Suprapubic skin (tissue), 4 donors: ENCODE measurements around the gene GOSR2. TPM values are rescaled to one million over a fixed set of nuclear protein-coding genes. Genes with fewer than 3 reads are reported as not detected.

Source experiments
- DNase-seq, 2 donors: peaks; one replicate each; pipeline ENCODE4 v3.0.0-alpha.2; 2019; ENCODE audit warnings: low spot score in 2 of 2
- H3K27ac ChIP-seq: fragments of 200-600 bp; sonication (generic); one replicate; pipeline ENCODE4 v1.5.1; 2019
- H3K27me3 ChIP-seq: fragments of 200-600 bp; sonication (generic); one replicate; pipeline ENCODE4 v1.5.1; 2019
- H3K36me3 ChIP-seq: fragments of 200-600 bp; sonication (generic); one replicate; pipeline ENCODE4 v1.5.1; 2019
- H3K4me1 ChIP-seq: fragments of 200-600 bp; sonication (generic); one replicate; pipeline ENCODE4 v1.5.1; 2019
- H3K4me3 ChIP-seq: fragments of 200-600 bp; sonication (generic); one replicate; pipeline ENCODE4 v1.5.1; 2019; ENCODE audit warnings: mild to moderate bottlenecking
- H3K9me3 ChIP-seq: fragments of 200-600 bp; sonication (generic); one replicate; pipeline ENCODE4 v1.5.1; 2019
- EP300 ChIP-seq: sonication (generic); formaldehyde crosslinking; IDR thresholded peaks from one replicate; pipeline ENCODE4 v1.6.1; 2017; ENCODE audit warnings: antibody characterized with exemption
- POLR2A ChIP-seq, 2 donors: fragments of 450-650 bp; IDR thresholded peaks; one replicate each; pipeline ENCODE4 v1.6.1; 2017; ENCODE audit warnings: antibody characterized with exemption in 2 of 2, mild to moderate bottlenecking in 2 of 2, moderate library complexity in 2 of 2
- POLR2AphosphoS5 ChIP-seq, 3 donors: sonication (generic); formaldehyde crosslinking; IDR thresholded peaks; one replicate each; pipeline ENCODE4 v1.6.1; 2017; ENCODE audit warnings: antibody characterized with exemption in 3 of 3
- WGBS: methylation state at CpG from one replicate; pipeline ENCODE4 v1.1.5; 2018; 5-methylcytosine and 5-hydroxymethylcytosine counted together
- total RNA-seq, 4 donors: library from RNA; depleted of rRNA; stranded (reverse); fragments of >200 nt; gene quantifications; one replicate each; pipeline ENCODE4 v1.1.0, GENCODE V29; 2016
- TF ChIP-seq, protein P1 (sequence below), 2 donors: fragments of 200-600 bp in 1 of 2; fragments of 450-650 bp in 1 of 2; sonication (generic) in 1 of 2; IDR thresholded peaks; one replicate each; pipeline ENCODE4 v1.5.1; 2016 to 2019; ENCODE audit warnings: antibody characterized with exemption in 2 of 2, mild to moderate bottlenecking in 1 of 2, moderate library complexity in 1 of 2

GOSR2 gene
- total RNA-seq, 4 donors from 2014 or later = 28.1 to 72.6 (median 41.1) TPM

DNA sequence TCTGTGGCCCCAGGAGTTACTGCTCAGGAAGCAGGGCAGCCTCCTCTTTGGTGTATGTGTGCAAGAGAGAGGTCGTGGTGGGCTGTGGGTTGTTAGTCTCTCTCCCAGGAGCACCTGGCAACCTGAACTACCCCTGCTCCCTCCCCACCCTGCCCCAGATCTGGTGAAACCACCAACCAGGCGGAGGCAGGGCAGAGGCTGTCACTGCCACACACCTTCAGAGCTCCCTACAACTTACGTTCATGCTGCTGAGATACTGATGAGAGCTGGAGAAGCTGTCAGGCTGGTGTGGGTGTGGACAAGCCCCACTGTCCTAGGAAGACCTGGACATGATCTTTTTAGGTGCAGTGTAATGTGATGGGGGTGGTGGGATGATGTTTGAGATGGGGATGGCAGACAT, 24.3 kb downstream of the GOSR2 start:
- WGBS = 59% methylated on average over 3 of the region's 3 CpGs
- Histone ChIP-seq H3K27ac (no peak overlapping the region), H3K4me1 (peaks cover 36% of the 10 kb centered on the region), H3K4me3 (no peak overlapping the region), H3K36me3 (peaks cover 3% of the 10 kb centered on the region), H3K27me3 (no peaks in the 10 kb centered on the region), H3K9me3 (no peaks in the 10 kb centered on the region)
- DNase-seq = no peak
- TF ChIP-seq, protein P1, sequence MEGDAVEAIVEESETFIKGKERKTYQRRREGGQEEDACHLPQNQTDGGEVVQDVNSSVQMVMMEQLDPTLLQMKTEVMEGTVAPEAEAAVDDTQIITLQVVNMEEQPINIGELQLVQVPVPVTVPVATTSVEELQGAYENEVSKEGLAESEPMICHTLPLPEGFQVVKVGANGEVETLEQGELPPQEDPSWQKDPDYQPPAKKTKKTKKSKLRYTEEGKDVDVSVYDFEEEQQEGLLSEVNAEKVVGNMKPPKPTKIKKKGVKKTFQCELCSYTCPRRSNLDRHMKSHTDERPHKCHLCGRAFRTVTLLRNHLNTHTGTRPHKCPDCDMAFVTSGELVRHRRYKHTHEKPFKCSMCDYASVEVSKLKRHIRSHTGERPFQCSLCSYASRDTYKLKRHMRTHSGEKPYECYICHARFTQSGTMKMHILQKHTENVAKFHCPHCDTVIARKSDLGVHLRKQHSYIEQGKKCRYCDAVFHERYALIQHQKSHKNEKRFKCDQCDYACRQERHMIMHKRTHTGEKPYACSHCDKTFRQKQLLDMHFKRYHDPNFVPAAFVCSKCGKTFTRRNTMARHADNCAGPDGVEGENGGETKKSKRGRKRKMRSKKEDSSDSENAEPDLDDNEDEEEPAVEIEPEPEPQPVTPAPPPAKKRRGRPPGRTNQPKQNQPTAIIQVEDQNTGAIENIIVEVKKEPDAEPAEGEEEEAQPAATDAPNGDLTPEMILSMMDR (IDR thresholded peaks at IDR 0.05) = no peak
- TF ChIP-seq POLR2AphosphoS5 (IDR thresholded peaks at IDR 0.05) = no peak
- TF ChIP-seq EP300 = no peak
- no peak for TF ChIP-seq POLR2A (IDR thresholded peaks at IDR 0.05)

DNA sequence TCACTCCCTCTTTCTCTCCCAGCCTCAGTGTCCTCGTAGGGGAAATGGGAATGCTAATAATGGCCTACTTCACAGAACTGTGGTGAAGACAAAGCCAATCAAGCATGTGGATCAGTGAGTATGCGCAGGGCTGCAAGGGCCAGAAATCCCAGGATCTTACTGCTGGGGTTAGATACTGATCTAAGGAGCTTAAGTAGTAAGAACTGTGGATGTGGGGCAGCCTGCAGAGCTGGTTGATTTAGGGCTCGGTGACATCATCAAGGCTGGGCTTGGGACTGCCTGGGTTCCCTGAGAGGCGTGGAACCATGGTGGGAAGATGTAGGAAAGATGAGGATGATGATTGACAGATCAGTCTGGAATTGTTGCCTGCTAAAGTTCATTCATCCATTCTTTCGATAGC, 25.6 kb downstream of the GOSR2 start:
- no peak for DNase-seq
- no peak for TF ChIP-seq POLR2A (IDR thresholded peaks at IDR 0.05)
- no peak for TF ChIP-seq POLR2AphosphoS5 (IDR thresholded peaks at IDR 0.05)
- Histone ChIP-seq H3K36me3 (peaks cover 3% of the 10 kb centered on the region), H3K27me3 (no peaks in the 10 kb centered on the region), H3K9me3 (no peaks in the 10 kb centered on the region), H3K27ac (no peak overlapping the region), H3K4me3 (no peak overlapping the region), H3K4me1 (peaks cover 27% of the 10 kb centered on the region)
- WGBS = 88% methylated on average over 5 of the region's 5 CpGs

DNA sequence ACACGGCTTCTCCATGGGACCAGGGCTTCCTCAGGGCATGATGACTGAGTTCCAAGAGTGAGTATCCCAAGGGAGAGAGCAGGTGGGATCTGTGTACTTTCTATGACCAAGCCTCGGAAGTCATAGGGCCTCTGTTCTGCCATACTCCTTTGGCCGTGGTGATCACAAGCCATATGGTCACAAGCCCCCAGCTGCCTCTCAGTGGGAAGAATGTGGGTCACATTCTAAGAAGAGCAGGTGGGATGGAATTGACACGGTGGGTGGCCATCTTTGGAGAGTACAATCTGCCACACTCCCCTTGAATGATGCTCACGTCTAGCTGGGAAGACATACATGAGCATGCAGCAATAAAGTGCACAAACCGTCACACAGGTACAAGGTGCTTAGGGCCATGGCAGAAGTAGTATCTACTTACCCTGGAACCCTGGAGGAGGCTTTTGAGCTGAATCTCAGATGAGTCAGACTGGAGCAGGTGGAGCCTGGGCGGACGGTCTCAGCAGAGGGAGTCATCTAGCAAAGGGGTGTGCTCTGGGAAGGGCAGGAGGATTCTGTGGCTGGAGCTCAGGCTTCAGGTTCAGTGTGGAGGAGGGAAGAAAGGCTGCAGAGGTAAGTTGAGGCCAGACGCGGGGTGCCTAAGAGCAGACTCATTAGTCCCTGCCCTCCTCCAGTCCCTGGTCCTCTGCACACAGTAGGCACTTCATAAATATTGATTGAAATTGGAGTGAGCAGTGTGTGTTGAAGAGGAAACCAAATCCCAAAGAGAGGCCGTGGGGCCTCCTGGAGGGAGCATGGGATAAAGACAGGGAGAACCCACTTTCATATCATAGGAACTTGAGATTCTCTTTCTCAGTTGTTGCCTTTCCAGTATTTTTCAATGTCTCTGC, 26.6 kb downstream of the GOSR2 start:
- peaks cover 18% of the 10 kb centered on the region for H3K4me1 ChIP-seq
- WGBS = 77% methylated on average over 11 of the region's 11 CpGs
- H3K27ac ChIP-seq = no peak overlapping the region
- DNase-seq = no peak
- H3K27me3 ChIP-seq = no peaks in the 10 kb centered on the region
- H3K36me3 ChIP-seq = peaks cover 3% of the 10 kb centered on the region
- TF ChIP-seq POLR2A (IDR thresholded peaks at IDR 0.05) (no peak), POLR2AphosphoS5 (IDR thresholded peaks at IDR 0.05) (no peak), EP300 (no peak)
- TF ChIP-seq, protein P1 (IDR thresholded peaks at IDR 0.05) = no peak
- no peak overlapping the region for H3K4me3 ChIP-seq
- no peaks in the 10 kb centered on the region for H3K9me3 ChIP-seq

DNA sequence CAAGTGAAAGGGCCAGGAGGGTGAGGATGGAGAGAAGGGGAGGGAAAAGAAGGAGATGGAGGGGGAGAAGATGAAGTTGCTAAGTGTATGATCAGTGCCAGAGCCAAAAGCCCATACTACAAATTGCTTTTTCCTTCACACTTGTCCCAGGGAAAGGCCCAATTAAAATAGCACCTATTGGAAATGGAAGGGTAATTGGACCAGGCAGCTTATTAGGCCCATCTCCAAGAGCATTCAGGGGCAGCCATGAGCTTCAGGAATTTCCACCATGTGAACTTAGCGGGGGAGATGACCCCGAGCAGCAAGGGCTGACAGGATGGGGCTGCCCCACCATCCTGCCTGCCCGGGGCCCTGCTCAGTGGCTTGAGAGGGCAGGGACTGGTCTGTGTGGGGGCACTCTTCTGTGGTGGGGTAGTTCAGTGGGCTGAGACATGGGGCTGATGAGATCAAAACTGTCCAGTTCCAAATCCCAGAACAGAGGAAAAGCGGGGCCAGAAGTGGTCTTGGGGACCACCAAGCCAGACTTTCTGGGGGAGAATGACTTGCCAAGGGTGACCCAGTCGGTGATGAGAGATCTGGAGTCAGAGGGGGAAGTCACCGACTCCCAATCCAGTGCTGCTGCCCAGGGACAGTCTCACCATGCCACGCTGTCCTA, 27.5 kb downstream of the GOSR2 start:
- TF ChIP-seq EP300 (no peak), POLR2AphosphoS5 (IDR thresholded peaks at IDR 0.05) (no peak)
- TF ChIP-seq, protein P1 (IDR thresholded peaks at IDR 0.05) = no peak
- 87% methylated on average over 6 of the region's 7 CpGs for WGBS

DNA sequence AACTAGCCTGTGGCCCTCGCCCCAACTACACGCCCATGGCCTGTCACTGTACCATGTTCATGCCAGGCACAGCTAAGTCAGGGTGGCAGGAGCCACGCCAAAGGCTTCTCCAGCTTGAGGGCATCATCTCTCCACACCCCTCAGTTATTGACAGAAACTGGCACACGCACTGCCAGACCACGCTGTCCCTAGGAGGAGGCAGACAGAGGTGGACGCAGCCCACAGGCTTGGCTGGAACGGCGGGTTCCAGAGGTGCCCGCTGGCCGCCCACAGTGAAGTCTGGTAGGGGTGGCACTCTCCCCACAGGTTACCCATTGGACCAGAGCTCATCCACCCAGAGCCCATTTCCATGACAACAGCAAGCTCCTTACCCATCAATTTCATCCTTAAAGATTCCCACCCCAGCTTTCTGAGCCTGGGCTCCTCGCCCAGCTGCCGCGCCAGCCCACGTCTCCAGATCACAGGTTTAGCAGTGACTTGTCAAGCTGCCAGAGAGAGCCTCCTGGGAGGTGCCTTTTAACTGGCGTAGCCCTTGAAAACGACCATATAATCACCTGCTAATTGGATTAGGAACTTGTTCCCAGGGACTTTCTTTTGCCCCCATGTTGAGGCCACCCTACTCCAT, 28.1 kb downstream of the GOSR2 start:
- TF ChIP-seq POLR2A (IDR thresholded peaks at IDR 0.05) (no peak), EP300 (no peak), POLR2AphosphoS5 (IDR thresholded peaks at IDR 0.05) (no peak)
- TF ChIP-seq, protein P1 (IDR thresholded peaks at IDR 0.05) = no peak
- 58% methylated on average over 14 of the region's 16 CpGs for WGBS
- H3K9me3 ChIP-seq = no peaks in the 10 kb centered on the region
- peaks cover 7% of the 10 kb centered on the region for H3K4me1 ChIP-seq
- DNase-seq = no peak
- no peak overlapping the region for H3K4me3 ChIP-seq
- H3K27me3 ChIP-seq = no peaks in the 10 kb centered on the region
- H3K36me3 ChIP-seq = peaks cover 3% of the 10 kb centered on the region
- H3K27ac ChIP-seq = no peak overlapping the region

More for the DNA sequence above, 27.5 kb downstream of the GOSR2 start:
- no peak for DNase-seq
- Histone ChIP-seq H3K9me3 (no peaks in the 10 kb centered on the region), H3K4me1 (peaks cover 9% of the 10 kb centered on the region), H3K27ac (no peak overlapping the region), H3K36me3 (peaks cover 3% of the 10 kb centered on the region), H3K27me3 (no peaks in the 10 kb centered on the region), H3K4me3 (no peak overlapping the region)
